ENCODE measurements around the gene TRIM5.
"Not testable (repeated sequence)": the region's sequence is repeated elsewhere in the genome, so short reads cannot be mapped to it uniquely, and the experiment has no call there.

The TRIM5 gene

GRCh38 chr11:5684646-5685362 is at the start of gene TRIM5:
Gene TRIM5 (minus strand): TSS chr11:5685074. CDS start chr11:5680177, 4,897 bp downstream.
- no peak for DNase-seq

- DNase-seq: no peak
Measured at GRCh38 chr11:5727691-5728090, 42.8 kb upstream of the TRIM5 start.

GRCh38 chr11:5726351-5726750 is 41.5 kb upstream of the TRIM5 start:
- no peak for DNase-seq

- DNase-seq: no peak
Measured at GRCh38 chr11:5722622-5723021, 37.7 kb upstream of the TRIM5 start.

- DNase-seq: no peak
Measured at GRCh38 chr11:5719703-5720495, 35.0 kb upstream of the TRIM5 start.

- not testable (repeated sequence) for DNase-seq
Measured at GRCh38 chr11:5716518-5716917, 31.6 kb upstream of the TRIM5 start.

GRCh38 chr11:5713695-5714094 is 28.8 kb upstream of the TRIM5 start:
- DNase-seq: no peak

GRCh38 chr11:5712507-5712906 is 27.6 kb upstream of the TRIM5 start:
- no peak for DNase-seq

GRCh38 chr11:5705688-5706087 is 20.8 kb upstream of the TRIM5 start:
- DNase-seq: no peak

GRCh38 chr11:5703741-5704536 is 19.1 kb upstream of the TRIM5 start:
- DNase-seq: no peak

- DNase-seq: no peak
Measured at GRCh38 chr11:5701055-5701577, 16.2 kb upstream of the TRIM5 start.

- DNase-seq: no peak
Measured at GRCh38 chr11:5700421-5701054, 15.7 kb upstream of the TRIM5 start.

- DNase-seq: no peak
Measured at GRCh38 chr11:5698281-5698680, 13.4 kb upstream of the TRIM5 start.

- no peak for DNase-seq
Measured at GRCh38 chr11:5696210-5696609, 11.3 kb upstream of the TRIM5 start.

GRCh38 chr11:5695580-5695979 is 10.7 kb upstream of the TRIM5 start:
- no peak for DNase-seq

GRCh38 chr11:5694642-5695041 is 9.8 kb upstream of the TRIM5 start:
- DNase-seq: no peak

GRCh38 chr11:5691964-5692361 is 7.1 kb upstream of the TRIM5 start:
- DNase-seq: no peak

GRCh38 chr11:5691238-5691963 is 6.5 kb upstream of the TRIM5 start:
- DNase-seq: not testable (repeated sequence)

- no peak for DNase-seq
Measured at GRCh38 chr11:5690736-5691135, 5.9 kb upstream of the TRIM5 start.

GRCh38 chr11:5690216-5690615 is 5.3 kb upstream of the TRIM5 start:
- DNase-seq: no peak

GRCh38 chr11:5689551-5689983 is 4.7 kb upstream of the TRIM5 start, which contains the start of gene TRIM22:
Gene TRIM22 (plus strand): TSS chr11:5689790. CDS start chr11:5696233, 6,443 bp downstream.
- no peak for DNase-seq

GRCh38 chr11:5688482-5688881 is 3.6 kb upstream of the TRIM5 start:
- no peak for DNase-seq

All from NCI-H2171 (cell line).